PC-3 (cell line): ENCODE measurements around the gene ARL5C. TPM values are rescaled to one million over a fixed set of nuclear protein-coding genes. Genes with fewer than 3 reads are reported as not detected.

Source experiments
- ATAC-seq: fragments of 200-7000 bp; cut with Tn5 transposase; 2 replicates; pipeline ENCODE4 v1.9.1; 2020; ENCODE audit warnings: mild to moderate bottlenecking, moderate library complexity
- BruUV-seq: library from RNA; stranded (reverse); fragments of 400-500 nt; replicated peaks from 2 replicates; lab custom pipeline; 2021; lab: Mats Ljungman, UMichigan
- CTCF ChIA-PET: fragments of 300-600 bp; sonication (Branson Sonifier 250); formaldehyde crosslinking; loops from one replicate; lab custom pipeline; 2022; ENCODE audit warnings: antibody characterized with exemption; lab: Charles Lee
- POLR2A ChIA-PET: fragments of 300-600 bp; sonication (Branson Sonifier 250); formaldehyde crosslinking; loops from one replicate; lab custom pipeline; 2022; ENCODE audit warnings: antibody characterized with exemption; ENCODE audit not compliant: unreplicated experiment; lab: Charles Lee
- DNase-seq: peaks from one replicate; pipeline ENCODE4 v3.0.0-alpha.2; 2015
- H2AFZ ChIP-seq: fragments of 300-600 bp; sonication (generic); 2 replicates; pipeline ENCODE4 v1.6.0; 2016; ENCODE audit warnings: antibody characterized with exemption, low read length
- H3F3A ChIP-seq: fragments of 300-600 bp; sonication (generic); one replicate; pipeline ENCODE4 v1.6.0; 2017; ENCODE audit warnings: antibody characterized with exemption, low read length, control low read depth, mild to moderate bottlenecking; ENCODE audit not compliant: unreplicated experiment
- H3K27ac ChIP-seq: fragments of 300-600 bp; sonication (generic); 2 replicates; pipeline ENCODE4 v1.5.1; 2016; ENCODE audit warnings: mild to moderate bottlenecking, low read length
- H3K27me3 ChIP-seq: fragments of 300-600 bp; sonication (generic); 2 replicates; pipeline ENCODE4 v1.6.1; 2016; ENCODE audit warnings: low read length, mixed read lengths
- H3K36me3 ChIP-seq: fragments of 300-600 bp; sonication (generic); 2 replicates; pipeline ENCODE4 v1.6.1; 2016; ENCODE audit warnings: low read depth, mixed run types, low read length, mixed read lengths
- H3K4me1 ChIP-seq: fragments of 300-600 bp; sonication (generic); 2 replicates; pipeline ENCODE4 v1.5.1; 2016; ENCODE audit warnings: low read length; ENCODE audit not compliant: insufficient read depth
- H3K4me2 ChIP-seq: fragments of 300-600 bp; sonication (generic); 2 replicates; pipeline ENCODE4 v1.6.0; 2016; ENCODE audit warnings: low read length
- H3K4me3 ChIP-seq: fragments of 300-600 bp; sonication (generic); 2 replicates; pipeline ENCODE4 v1.5.1; 2016; ENCODE audit warnings: mild to moderate bottlenecking, low read length, mixed read lengths
- H3K79me2 ChIP-seq: fragments of 300-600 bp; sonication (generic); 2 replicates; pipeline ENCODE4 v1.6.1; 2017; ENCODE audit warnings: low read length, mixed read lengths
- H3K9ac ChIP-seq: fragments of 300-600 bp; sonication (generic); 2 replicates; pipeline ENCODE4 v1.6.0; 2016; ENCODE audit warnings: mild to moderate bottlenecking, low read length
- H3K9me2 ChIP-seq: fragments of 300-600 bp; sonication (generic); replicated peaks from 2 replicates; pipeline ENCODE4 v1.6.1; 2016; ENCODE audit warnings: mixed run types, low read length, mixed read lengths
- H3K9me3 ChIP-seq: fragments of 300-600 bp; sonication (generic); 2 replicates; pipeline ENCODE4 v1.6.1; 2016; ENCODE audit warnings: low read length, mixed read lengths
- H4K20me1 ChIP-seq: fragments of 300-600 bp; sonication (generic); 2 replicates; pipeline ENCODE4 v1.6.1; 2016; ENCODE audit warnings: low read length, mixed read lengths
- CTCF ChIP-seq: fragments of 300-600 bp; sonication (generic); conservative IDR thresholded peaks from 2 replicates; pipeline ENCODE4 v1.5.1; 2017; ENCODE audit warnings: antibody characterized with exemption, low read depth, mild to moderate bottlenecking, low read length
- EZH2 ChIP-seq: fragments of 300-600 bp; sonication (generic); IDR thresholded peaks from one replicate; pipeline ENCODE4 v1.6.1; 2017; ENCODE audit warnings: antibody characterized with exemption, mild to moderate bottlenecking, low read length; ENCODE audit not compliant: unreplicated experiment
- EZH2phosphoT487 ChIP-seq: fragments of 300-600 bp; sonication (generic); IDR thresholded peaks from 2 replicates; pipeline ENCODE4 v1.6.1; 2018; ENCODE audit warnings: mild to moderate bottlenecking, antibody characterized with exemption, low read length, borderline replicate concordance
- intact Hi-C: fragments of 100-400 bp; cut with micrococcal nuclease; formaldehyde crosslinking; loops from 2 replicates; pipeline ENCODE4 v1.9.0; 2023
- total RNA-seq: library from RNA; depleted of rRNA; stranded (reverse); fragments of >200 nt; gene quantifications from 2 replicates; pipeline ENCODE4 v1.2.3, GENCODE V29; 2014

ARL5C gene
- total RNA-seq, 1 experiment from 2014 or later: not detected

- no peak overlapping the region for H2AFZ ChIP-seq
- H3F3A ChIP-seq: no peaks in the 10 kb centered on the region
- no peak for TF ChIP-seq CTCF
- TF ChIP-seq EZH2: no peak
- no peak for TF ChIP-seq EZH2phosphoT487
- ChIA-PET CTCF (interaction anchor here (0.6 to 1.3 kb wide), 3 partner anchors 10 to 193 kb away, joined by 3 to 7 read pairs (median 3); partner anchors contain the start of gene ARL5C), POLR2A (no interaction called here)
- H3K27ac ChIP-seq: no peak overlapping the region
- H3K27me3 ChIP-seq: no peaks in the 10 kb centered on the region
- no peak overlapping the region for H3K4me3 ChIP-seq
- ATAC-seq (no peak), DNase-seq (no peak)
- no peaks in the 10 kb centered on the region for H3K9me3 ChIP-seq
- H3K9me2 ChIP-seq: no peaks in the 10 kb centered on the region
- intact Hi-C loops: no loop called here
- no TSS peak for BruUV-seq
- H3K4me1 ChIP-seq: peaks cover 11% of the 10 kb centered on the region; the same call in 1 of the 2 replicates
- no peaks in the 10 kb centered on the region for H3K79me2 ChIP-seq
- H3K4me2 ChIP-seq: no peak overlapping the region
- no peak overlapping the region for H3K9ac ChIP-seq
- H4K20me1 ChIP-seq: no peaks in the 10 kb centered on the region
- H3K36me3 ChIP-seq: 0 out of 2 replicates have a peak, but pooled peaks cover 3% of the 10 kb centered on the region
These were observed 9.7 kb upstream of the ARL5C start for GRCh38 chr17:39175695-39176093.

GRCh38 chr17:39174920-39175694, 9.1 kb upstream of the ARL5C start:
- ATAC-seq (0 out of 2 replicates have a peak, but pooled peaks have one; percentile 37), DNase-seq (peak; percentile 43)
- Histone ChIP-seq H3K79me2 (no peaks in the 10 kb centered on the region), H3K4me2 (no peak overlapping the region), H2AFZ (no peak overlapping the region), H3K27ac (no peak overlapping the region), H3K4me1 (peaks cover 11% of the 10 kb centered on the region; the same call in 1 of the 2 replicates), H3K36me3 (0 out of 2 replicates have a peak, but pooled peaks cover 3% of the 10 kb centered on the region), H3K9me2 (no peaks in the 10 kb centered on the region), H3K9ac (no peak overlapping the region), H3K9me3 (no peaks in the 10 kb centered on the region), H3F3A (no peaks in the 10 kb centered on the region), H3K27me3 (no peaks in the 10 kb centered on the region), H3K4me3 (no peak overlapping the region), H4K20me1 (no peaks in the 10 kb centered on the region)
- TF ChIP-seq EZH2 (no peak), CTCF (peak; percentile 76)
- BruUV-seq: no TSS peak
- ChIA-PET POLR2A (no interaction called here), CTCF (interaction anchor here (0.5 to 1.3 kb wide), 4 partner anchors 11 to 252 kb away, joined by 3 to 15 read pairs (median 5); no protein-coding TSS in a partner anchor)
- intact Hi-C loops: no loop called here
